ENCODE results near the gene CWC25.

DNA sequence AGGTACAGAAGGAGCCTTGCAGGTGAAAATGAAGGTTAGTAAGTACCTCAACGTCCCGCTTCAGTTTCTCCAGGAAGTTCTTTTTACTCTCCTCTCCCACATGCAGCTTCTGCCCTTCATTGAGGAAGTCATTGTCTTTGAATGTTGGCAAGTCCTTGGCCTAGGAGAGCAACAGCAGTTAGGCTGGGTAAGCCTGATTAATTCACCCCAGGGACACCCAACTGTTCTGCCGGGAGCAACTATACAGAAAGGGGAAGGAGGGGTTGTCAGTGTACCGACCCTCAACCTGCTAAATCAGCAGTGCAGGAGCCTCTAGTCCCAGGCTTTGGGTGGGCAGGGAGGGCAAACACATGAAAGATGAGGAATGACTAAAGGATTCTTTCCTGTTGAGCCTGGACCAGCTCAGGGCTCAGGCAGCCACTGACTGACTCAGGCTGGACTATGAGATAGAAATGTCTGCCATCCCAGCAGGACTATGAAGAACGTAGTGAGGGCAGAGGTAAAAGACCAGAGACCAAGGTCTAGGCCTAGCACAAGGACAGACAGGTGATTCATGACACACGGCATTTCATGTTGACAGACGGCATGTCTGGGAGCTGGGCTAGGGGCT lies 47.4 kb downstream of the CWC25 start:
- no peak for TF ChIP-seq EZH2 (IDR thresholded peaks at IDR 0.05; ENCODE audit: borderline replicate concordance, low read depth, low read length, poor library complexity, severe bottlenecking)
- TF ChIP-seq, protein P1, sequence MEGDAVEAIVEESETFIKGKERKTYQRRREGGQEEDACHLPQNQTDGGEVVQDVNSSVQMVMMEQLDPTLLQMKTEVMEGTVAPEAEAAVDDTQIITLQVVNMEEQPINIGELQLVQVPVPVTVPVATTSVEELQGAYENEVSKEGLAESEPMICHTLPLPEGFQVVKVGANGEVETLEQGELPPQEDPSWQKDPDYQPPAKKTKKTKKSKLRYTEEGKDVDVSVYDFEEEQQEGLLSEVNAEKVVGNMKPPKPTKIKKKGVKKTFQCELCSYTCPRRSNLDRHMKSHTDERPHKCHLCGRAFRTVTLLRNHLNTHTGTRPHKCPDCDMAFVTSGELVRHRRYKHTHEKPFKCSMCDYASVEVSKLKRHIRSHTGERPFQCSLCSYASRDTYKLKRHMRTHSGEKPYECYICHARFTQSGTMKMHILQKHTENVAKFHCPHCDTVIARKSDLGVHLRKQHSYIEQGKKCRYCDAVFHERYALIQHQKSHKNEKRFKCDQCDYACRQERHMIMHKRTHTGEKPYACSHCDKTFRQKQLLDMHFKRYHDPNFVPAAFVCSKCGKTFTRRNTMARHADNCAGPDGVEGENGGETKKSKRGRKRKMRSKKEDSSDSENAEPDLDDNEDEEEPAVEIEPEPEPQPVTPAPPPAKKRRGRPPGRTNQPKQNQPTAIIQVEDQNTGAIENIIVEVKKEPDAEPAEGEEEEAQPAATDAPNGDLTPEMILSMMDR (conservative IDR thresholded peaks at IDR 0.05; ENCODE audit: low read depth, low read length), result no peak
